HG03066 (cell line): Measurements from ENCODE around the gene TMC1.
"Not testable (repeated sequence)": the region's sequence is repeated elsewhere in the genome, so short reads cannot be mapped to it uniquely, and the experiment has no call there.

ENCODE experiments used
- ATAC-seq: cut with Tn5 transposase; IDR thresholded peaks from one replicate; pipeline ENCODE4 v1.9.1; 2021; ENCODE audit warnings: low read depth; ENCODE audit not compliant: unreplicated experiment

Gene TMC1

GRCh38 chr9:72855890-72856523 is 334.6 kb downstream of the TMC1 start:
- no peak for ATAC-seq

- ATAC-seq, result no peak
Observed at GRCh38 chr9:72856972-72857623, 335.7 kb downstream of the TMC1 start.

DNA sequence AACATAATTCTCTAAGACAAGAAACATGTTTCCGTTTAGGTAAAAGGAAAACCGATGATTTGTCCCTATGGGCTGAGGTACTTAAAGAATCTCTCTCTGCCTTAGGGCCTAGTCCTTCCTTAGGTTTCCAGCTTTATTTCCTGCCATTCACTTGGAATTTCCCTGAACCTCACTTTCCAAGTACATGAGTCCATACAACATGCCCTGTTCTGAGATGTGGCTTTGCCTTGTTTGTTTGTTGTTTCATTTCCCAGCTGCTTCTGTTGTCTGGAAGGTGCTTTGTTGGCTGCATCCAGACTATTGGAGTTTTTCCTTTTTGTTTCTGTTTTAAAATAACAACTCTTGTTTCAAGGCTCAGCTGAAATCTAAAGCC is 336.2 kb downstream of the TMC1 start:
- no peak for ATAC-seq

- no peak for ATAC-seq
Observed at GRCh38 chr9:72858089-72858912, 336.9 kb downstream of the TMC1 start.

DNA sequence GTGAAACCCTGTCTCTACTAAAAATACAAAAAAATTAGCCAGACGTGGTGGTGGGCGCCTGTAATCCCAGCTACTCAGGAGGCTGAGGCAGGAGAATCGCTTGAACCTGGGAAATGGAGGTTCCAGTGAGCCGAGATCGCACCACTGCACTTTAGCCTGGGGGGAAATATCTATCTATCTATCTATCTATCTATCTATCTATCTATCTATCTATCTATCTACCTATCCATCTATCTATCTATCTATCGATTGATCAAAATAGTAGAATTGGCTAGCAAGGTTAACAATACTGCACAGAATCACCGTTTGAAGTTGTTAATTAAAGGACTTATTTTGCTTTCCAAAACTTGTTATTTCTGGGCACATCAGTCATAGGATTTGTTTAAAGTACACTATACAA is 341.4 kb downstream of the TMC1 start:
- not testable (repeated sequence) for ATAC-seq

DNA sequence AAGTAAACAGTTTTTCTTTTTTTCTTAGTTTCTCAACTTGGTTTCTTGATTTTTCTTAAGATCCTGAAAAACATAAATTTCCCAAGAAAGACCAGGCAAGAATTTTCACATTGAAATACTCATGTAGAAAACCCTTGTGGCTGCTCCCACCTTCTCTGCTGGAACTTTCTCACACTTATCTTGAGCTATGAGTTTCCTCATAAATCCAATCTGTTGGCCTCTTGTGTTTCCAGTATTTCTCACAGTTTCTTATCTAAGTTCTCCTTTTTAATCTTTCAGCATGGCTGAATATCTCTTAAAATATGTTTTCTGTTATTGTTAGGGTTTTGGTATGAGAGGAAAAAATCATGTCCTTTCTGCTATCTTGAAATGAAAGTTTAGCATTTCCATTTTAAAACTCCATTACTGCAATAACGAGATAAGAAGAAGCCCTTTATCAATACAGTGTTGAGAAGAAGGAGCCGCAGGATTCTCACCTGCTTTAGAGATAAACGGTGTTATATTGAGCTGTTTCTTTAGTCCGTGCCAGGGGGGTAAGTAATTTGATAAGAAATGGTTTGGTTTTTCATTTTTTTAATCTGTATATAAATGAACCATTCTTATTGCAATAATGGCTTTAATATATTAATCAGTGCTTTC is 342.2 kb downstream of the TMC1 start:
- ATAC-seq, result no peak

- ATAC-seq, result no peak
Observed at GRCh38 chr9:72864327-72864726, 342.9 kb downstream of the TMC1 start.

- no peak for ATAC-seq
Observed at GRCh38 chr9:72871685-72872084, 350.3 kb downstream of the TMC1 start.

GRCh38 chr9:72872718-72873117 is 351.3 kb downstream of the TMC1 start:
- no peak for ATAC-seq

- no peak for ATAC-seq
Observed at GRCh38 chr9:72873456-72873855, 352.0 kb downstream of the TMC1 start.

GRCh38 chr9:72874344-72874743 is 352.9 kb downstream of the TMC1 start:
- ATAC-seq, result no peak

DNA sequence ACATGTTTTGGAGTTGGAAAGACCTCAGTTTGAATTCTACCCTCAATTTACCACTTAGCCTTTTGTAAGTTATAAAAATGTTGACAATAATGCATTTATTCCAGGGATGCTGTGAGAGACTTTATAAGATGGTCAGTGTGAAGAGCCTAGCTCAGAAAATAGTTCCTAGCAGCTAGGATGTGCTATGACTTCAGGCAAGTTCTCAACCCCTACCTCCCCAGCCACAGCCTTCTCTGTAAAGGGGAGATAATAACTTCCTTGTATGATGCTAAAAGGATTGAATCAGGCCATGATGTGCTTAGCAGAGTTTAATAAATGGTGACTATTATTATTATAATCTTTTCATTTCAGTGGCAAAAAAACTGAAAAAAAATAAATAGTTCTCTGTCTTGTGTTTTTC is 353.8 kb downstream of the TMC1 start:
- ATAC-seq, result no peak

GRCh38 chr9:72880821-72881220 is 359.4 kb downstream of the TMC1 start:
- no peak for ATAC-seq

- no peak for ATAC-seq
Observed at GRCh38 chr9:72882117-72882775, 360.8 kb downstream of the TMC1 start.

- no peak for ATAC-seq
Observed at GRCh38 chr9:72883875-72884274, 362.5 kb downstream of the TMC1 start.

DNA sequence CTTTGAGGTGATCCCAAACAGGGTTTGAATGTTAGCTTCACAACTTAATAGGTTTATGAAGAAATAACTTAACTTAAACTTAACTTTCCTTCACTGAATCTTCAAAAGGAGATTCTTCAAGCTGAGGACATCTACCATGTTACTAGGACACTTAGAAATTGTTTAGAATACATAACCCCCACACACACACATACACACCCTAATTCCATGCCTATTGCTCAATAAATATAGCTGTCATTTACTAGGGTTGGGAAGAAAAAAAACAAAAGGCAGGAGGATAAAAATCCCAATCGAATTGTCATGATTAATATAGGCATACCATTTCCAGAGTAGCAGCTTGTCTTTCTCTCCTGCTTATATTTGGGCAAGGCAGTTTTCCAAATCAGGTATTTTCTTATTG is 363.1 kb downstream of the TMC1 start:
- ATAC-seq, result no peak
